Psoas muscle (tissue), 8 donors: ENCODE results near the gene TRHDE. TPM values are rescaled to one million over a fixed set of nuclear protein-coding genes. Genes with fewer than 3 reads are reported as not detected.

Source experiments
- ATAC-seq, 4 donors: fragments of 200-7000 bp; cut with Tn5 transposase; one replicate each; pipeline ENCODE4 v1.9.1; 2020; ENCODE audit warnings: moderate library complexity in 3 of 4, mild to moderate bottlenecking in 2 of 4
- DNase-seq, 2 donors: peaks; one replicate each; pipeline ENCODE4 v3.0.0-alpha.2; 2020
- H3K27ac ChIP-seq: fragments of 200-600 bp; one replicate; pipeline ENCODE4 v1.8.0; 2022
- H3K27me3 ChIP-seq, 3 donors: fragments of 200-600 bp in 1 of 3; one replicate each; pipeline versions ENCODE4 v1.6.1 to v1.8.0; 2013 to 2022; ENCODE audit warnings: low read length in 2 of 3, mild to moderate bottlenecking in 2 of 3, moderate library complexity in 1 of 3; ENCODE audit not compliant: insufficient read depth in 3 of 3
- H3K36me3 ChIP-seq, 2 donors: fragments of 200-600 bp in 1 of 2; one replicate each; pipeline versions ENCODE4 v1.6.1 to v1.8.0; 2013 to 2022; ENCODE audit warnings: low read depth in 1 of 2, mild to moderate bottlenecking in 1 of 2, moderate library complexity in 1 of 2; ENCODE audit not compliant: insufficient read depth in 1 of 2
- H3K4me1 ChIP-seq: fragments of 200-600 bp; one replicate; pipeline ENCODE4 v1.8.0; 2022
- H3K4me3 ChIP-seq: fragments of 200-600 bp; one replicate; pipeline ENCODE4 v1.8.0; 2022; ENCODE audit warnings: mild to moderate bottlenecking
- H3K9me3 ChIP-seq: fragments of 200-600 bp; one replicate; pipeline ENCODE4 v1.8.0; 2022
- WGBS, 3 donors: extraction: QIAGEN DNeasy Blood & Tissue Kit; methylation state at CpG; one replicate each; pipeline versions ENCODE4 v1.1.6 to v1.1.7; 2013; 5-methylcytosine and 5-hydroxymethylcytosine counted together
- intact Hi-C, 2 donors: fragments of 100-400 bp; cut with DNase I; formaldehyde crosslinking; loops; one replicate each; pipeline versions ENCODE4 v1.11.0 to v1.14.2; 2022
- polyA plus RNA-seq, 3 donors: library from polyadenylated mRNA; stranded (reverse); fragments of 200-250 nt; gene quantifications; one replicate each; pipeline ENCODE4 v1.2.3, GENCODE V29; 2013
- total RNA-seq, 4 donors: library from RNA; stranded (reverse); fragmentation: NEBNext Ultra II Directional in 2 of 4; extraction: Animal tissue kit (Norgen Biotek cat#: 25700) in 2 of 4; gene quantifications; one replicate each; pipeline versions ENCODE4 v1.2.1 to v1.2.4, GENCODE V29; 2021 to 2023
- TF ChIP-seq, protein P1 (sequence below): fragments of 200-600 bp; IDR thresholded peaks from one replicate; pipeline ENCODE4 v1.8.0; 2022; ENCODE audit warnings: antibody characterized with exemption
- donor health status: healthy with polysubstance abuse.
- donor health status: DM: no; HTN: no; CAD: no; lungs with moderate emphysema.
- donor health status: Bipolar disorder and iron deficiency.
- donor health status: healthy.
- donor health status: DM: yes; HTN: yes; CAD: no.
- donor health status: DM: no; HTN: no; CAD: no.
- donor health status: DM: no; HTN: no; CAD: no.
- donor health status: DM: yes; HTN: yes; CAD: no.

Gene TRHDE
- total and polyA plus RNA-seq, 7 donors, result 0.08 to 1.7 (median 0.60) TPM

DNA sequence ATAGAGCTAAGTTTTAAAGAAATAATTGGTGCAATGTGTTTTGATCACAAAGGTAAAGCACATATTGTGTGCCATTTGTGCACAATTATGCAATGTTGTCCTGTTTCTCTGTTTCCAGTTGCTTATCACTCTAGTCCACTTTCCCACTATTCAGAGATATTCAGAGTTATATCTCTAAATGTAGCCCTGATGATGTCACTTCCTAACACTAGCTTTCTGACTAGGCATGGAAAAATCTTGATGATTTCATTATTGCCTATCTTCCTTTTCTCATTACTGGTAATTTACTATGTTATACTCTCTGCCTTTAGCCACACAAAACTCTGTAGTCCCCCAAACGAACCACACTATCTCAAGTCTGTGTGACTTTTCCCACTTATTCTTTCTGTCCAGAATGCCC is 221.2 kb downstream of the TRHDE start:
- H3K27ac ChIP-seq, result no peak overlapping the region
- H3K9me3 ChIP-seq, result no peaks in the 10 kb centered on the region
- no peaks in the 10 kb centered on the region for H3K4me1 ChIP-seq
- H3K4me3 ChIP-seq, result no peak overlapping the region
- TF ChIP-seq, protein P1, sequence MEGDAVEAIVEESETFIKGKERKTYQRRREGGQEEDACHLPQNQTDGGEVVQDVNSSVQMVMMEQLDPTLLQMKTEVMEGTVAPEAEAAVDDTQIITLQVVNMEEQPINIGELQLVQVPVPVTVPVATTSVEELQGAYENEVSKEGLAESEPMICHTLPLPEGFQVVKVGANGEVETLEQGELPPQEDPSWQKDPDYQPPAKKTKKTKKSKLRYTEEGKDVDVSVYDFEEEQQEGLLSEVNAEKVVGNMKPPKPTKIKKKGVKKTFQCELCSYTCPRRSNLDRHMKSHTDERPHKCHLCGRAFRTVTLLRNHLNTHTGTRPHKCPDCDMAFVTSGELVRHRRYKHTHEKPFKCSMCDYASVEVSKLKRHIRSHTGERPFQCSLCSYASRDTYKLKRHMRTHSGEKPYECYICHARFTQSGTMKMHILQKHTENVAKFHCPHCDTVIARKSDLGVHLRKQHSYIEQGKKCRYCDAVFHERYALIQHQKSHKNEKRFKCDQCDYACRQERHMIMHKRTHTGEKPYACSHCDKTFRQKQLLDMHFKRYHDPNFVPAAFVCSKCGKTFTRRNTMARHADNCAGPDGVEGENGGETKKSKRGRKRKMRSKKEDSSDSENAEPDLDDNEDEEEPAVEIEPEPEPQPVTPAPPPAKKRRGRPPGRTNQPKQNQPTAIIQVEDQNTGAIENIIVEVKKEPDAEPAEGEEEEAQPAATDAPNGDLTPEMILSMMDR, result no peak
- no peaks in the 10 kb centered on the region for H3K27me3 ChIP-seq
- no peak for ATAC-seq
- 53 to 71% (median 56%) methylated on average over 1 of the region's 1 CpG for WGBS, 3 donors
- intact Hi-C loops, result no loop called here
- no peaks in the 10 kb centered on the region for H3K36me3 ChIP-seq
- no peak for DNase-seq

DNA sequence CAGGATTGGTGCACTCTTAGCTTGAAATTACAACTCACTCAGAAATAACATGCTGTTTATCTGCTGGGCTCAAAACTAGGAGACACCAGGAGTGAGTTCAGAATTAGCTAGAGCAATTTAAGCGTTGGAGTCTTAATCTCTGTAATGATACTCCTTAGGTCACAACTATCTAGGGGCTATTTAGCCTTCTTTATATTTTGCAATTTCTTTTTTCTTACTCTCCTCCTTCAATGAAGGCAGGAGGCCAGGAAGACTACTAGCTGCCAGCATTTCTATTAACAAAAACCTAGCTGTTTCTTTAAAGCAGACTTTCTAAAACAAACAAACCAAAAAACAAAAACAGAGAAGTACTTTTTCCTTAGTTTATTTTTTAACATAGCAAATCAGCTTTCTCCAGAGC is 226.2 kb downstream of the TRHDE start:
- no peaks in the 10 kb centered on the region for H3K4me1 ChIP-seq
- 21 to 46% (median 41%) methylated on average over 1 of the region's 1 CpG for WGBS, 3 donors
- ATAC-seq (no peak), DNase-seq (no peak)
- no peaks in the 10 kb centered on the region for H3K9me3 ChIP-seq
- H3K4me3 ChIP-seq, result no peak overlapping the region
- no peaks in the 10 kb centered on the region for H3K36me3 ChIP-seq
- intact Hi-C loops, result no loop called here
- no peak overlapping the region for H3K27ac ChIP-seq
- no peaks in the 10 kb centered on the region for H3K27me3 ChIP-seq
- TF ChIP-seq, protein P1, result no peak

DNA sequence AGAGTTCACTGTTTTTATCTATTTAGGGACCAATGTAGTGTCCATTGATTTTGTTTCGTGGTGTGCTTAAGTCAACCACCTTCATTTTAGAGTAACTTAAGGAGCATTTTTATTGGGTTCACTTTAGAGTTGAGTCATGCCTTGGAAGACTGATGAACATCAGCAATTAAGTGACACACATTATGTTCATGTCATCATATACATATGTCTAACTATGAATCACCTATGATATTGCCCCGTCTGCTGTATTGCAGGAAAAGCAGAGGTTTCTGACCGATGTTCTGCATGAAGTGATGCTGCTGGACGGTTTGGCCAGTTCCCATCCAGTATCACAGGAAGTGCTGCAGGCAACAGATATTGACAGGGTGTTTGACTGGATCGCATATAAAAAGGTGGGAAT is 227.1 kb downstream of the TRHDE start:
- Histone ChIP-seq H3K36me3 (no peaks in the 10 kb centered on the region), H3K4me1 (no peaks in the 10 kb centered on the region), H3K9me3 (no peaks in the 10 kb centered on the region), H3K27me3 (no peaks in the 10 kb centered on the region), H3K4me3 (no peak overlapping the region), H3K27ac (no peak overlapping the region)
- no peak for ATAC-seq
- 85 to 87% (median 86%) methylated on average over 5 of the region's 5 CpGs for WGBS, 3 donors
- TF ChIP-seq, protein P1, result no peak
- DNase-seq, result no peak
- intact Hi-C loops, result no loop called here

DNA sequence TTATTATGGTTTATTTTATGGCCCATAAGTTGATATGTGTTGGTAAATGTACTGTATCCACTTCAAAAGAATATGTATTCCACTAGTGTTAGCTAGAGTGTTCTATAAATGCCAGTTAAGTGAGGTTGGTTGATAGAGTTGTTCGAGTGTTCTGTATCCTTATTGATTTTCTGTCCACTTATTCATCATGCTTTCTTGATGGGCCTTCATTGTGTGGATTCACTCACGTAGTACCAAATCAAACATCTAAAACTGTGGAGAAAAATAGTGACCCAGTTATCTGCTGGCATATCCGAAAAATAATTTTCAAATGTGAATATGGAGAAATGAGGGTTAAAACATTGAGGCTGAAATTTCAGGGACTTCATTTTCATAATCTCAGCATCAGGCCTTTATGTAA is 230.4 kb downstream of the TRHDE start:
- H3K27me3 ChIP-seq, result no peaks in the 10 kb centered on the region
- no peak for ATAC-seq
- intact Hi-C loops, result no loop called here
- no peak overlapping the region for H3K4me3 ChIP-seq
- H3K27ac ChIP-seq, result no peak overlapping the region
- H3K4me1 ChIP-seq, result no peaks in the 10 kb centered on the region
- H3K36me3 ChIP-seq, result no peaks in the 10 kb centered on the region
- 85 to 91% (median 87%) methylated on average over 3 of the region's 3 CpGs for WGBS, 3 donors
- TF ChIP-seq, protein P1, result no peak
- no peak for DNase-seq
- H3K9me3 ChIP-seq, result no peaks in the 10 kb centered on the region

DNA sequence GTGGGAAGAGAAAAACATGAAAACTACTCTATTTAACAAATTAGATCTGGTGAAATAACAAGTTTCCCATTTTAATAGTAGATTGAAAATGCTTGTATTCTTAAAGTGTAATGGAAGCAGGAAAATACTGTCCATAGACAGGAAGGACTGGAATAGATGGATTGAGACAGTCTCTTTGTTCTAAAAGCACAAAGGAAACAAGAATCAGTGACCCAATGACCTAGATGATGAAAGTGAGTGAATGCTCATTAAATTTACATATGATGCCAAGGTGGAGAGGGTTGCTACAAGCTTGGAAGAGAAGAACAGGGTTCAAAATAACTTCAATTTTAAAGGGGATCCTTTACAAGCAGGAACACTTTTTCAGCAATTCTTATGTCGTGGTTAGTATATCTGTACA is 233.1 kb downstream of the TRHDE start:
- DNase-seq, result no peak
- Histone ChIP-seq H3K4me1 (no peaks in the 10 kb centered on the region), H3K9me3 (no peaks in the 10 kb centered on the region), H3K27ac (no peak overlapping the region), H3K36me3 (no peaks in the 10 kb centered on the region), H3K27me3 (no peaks in the 10 kb centered on the region), H3K4me3 (no peak overlapping the region)
- TF ChIP-seq, protein P1, result no peak
- intact Hi-C loops, result no loop called here
- no peak for ATAC-seq
- whole genome bisulfite sequencing, 3 donors, result 70 to 81% (median 72%) methylated on average over 1 of the region's 1 CpG
